Spleen (tissue), 7 donors: ENCODE data around the gene SLC16A3.

Experiments used
- CTCF ChIP-seq, 11 experiments: fragments of 200-600 bp in 7 of 11; fragments of 450-650 bp in 4 of 11; sonication (generic) in 4 of 11; IDR thresholded peaks in 8 of 11; conservative IDR thresholded peaks in 3 of 11; 1 replicate in 7 of 11; 2 replicates in 4 of 11; pipeline versions ENCODE4 v1.4.0 to v1.8.0; 2016 to 2021; ENCODE audit warnings: antibody characterized with exemption in 11 of 11, inconsistent platforms in 4 of 11, mild to moderate bottlenecking in 1 of 11
- POLR2AphosphoS5 ChIP-seq, 3 donors: sonication (generic); formaldehyde crosslinking; IDR thresholded peaks; one replicate each; pipeline ENCODE4 v1.5.1; 2017; ENCODE audit warnings: antibody characterized with exemption in 3 of 3
- donor health status: DM: no; HTN: no; CAD: no; lungs with moderate emphysema.
- donor health status: DM: no; HTN: no; CAD: no.
- donor health status: DM: no; HTN: no; CAD: no.

GRCh38 chr17:82228842-82229697, at the start of gene SLC16A3:
- TF ChIP-seq CTCF (IDR thresholded peaks at IDR 0.05 in 8 of 11, conservative IDR thresholded peaks at IDR 0.05 in 3 of 11) (no peak), POLR2AphosphoS5 (IDR thresholded peaks at IDR 0.05) (peak; percentile 2 to 80 (median 72))
